Prostate gland (tissue), 2 donors: ENCODE results near the gene INSIG2.

ENCODE experiments used
- POLR2A ChIP-seq: fragments of 450-650 bp; IDR thresholded peaks from one replicate; pipeline ENCODE4 v1.6.1; 2016; ENCODE audit warnings: antibody characterized with exemption, mild to moderate bottlenecking
- TF ChIP-seq, protein P1 (sequence below), 4 experiments: fragments of 200-600 bp in 2 of 4; fragments of 450-650 bp in 2 of 4; sonication (generic) in 2 of 4; IDR thresholded peaks; 1 replicate in 3 of 4; 2 replicates in 1 of 4; pipeline ENCODE4 v1.5.1; 2016 to 2019; ENCODE audit warnings: antibody characterized with exemption in 4 of 4, mild to moderate bottlenecking in 2 of 4, moderate library complexity in 2 of 4

DNA sequence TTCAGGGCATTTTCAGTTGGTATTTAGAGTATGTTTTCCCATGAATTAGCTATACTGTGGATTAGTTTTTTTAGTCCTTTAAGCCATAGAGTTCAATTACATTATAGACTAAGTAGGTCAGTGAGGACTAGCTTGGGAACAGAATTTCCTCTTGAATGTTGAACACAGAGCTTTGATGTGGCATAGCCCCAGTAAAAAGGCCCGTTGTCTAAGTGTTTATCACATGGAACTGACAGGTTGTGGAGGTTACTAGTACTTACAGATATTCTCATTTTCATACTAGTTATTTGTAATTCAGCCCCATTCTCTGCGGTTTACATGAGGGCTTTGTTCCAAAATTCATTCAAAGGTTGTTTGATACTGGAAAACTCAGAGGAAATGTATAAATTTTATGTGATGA is 6.2 kb downstream of the INSIG2 start:
- no peak for TF ChIP-seq POLR2A
- TF ChIP-seq, protein P1, sequence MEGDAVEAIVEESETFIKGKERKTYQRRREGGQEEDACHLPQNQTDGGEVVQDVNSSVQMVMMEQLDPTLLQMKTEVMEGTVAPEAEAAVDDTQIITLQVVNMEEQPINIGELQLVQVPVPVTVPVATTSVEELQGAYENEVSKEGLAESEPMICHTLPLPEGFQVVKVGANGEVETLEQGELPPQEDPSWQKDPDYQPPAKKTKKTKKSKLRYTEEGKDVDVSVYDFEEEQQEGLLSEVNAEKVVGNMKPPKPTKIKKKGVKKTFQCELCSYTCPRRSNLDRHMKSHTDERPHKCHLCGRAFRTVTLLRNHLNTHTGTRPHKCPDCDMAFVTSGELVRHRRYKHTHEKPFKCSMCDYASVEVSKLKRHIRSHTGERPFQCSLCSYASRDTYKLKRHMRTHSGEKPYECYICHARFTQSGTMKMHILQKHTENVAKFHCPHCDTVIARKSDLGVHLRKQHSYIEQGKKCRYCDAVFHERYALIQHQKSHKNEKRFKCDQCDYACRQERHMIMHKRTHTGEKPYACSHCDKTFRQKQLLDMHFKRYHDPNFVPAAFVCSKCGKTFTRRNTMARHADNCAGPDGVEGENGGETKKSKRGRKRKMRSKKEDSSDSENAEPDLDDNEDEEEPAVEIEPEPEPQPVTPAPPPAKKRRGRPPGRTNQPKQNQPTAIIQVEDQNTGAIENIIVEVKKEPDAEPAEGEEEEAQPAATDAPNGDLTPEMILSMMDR (IDR thresholded peaks at IDR 0.05), result no peak
